ENCODE measurements around the gene KRTAP10-11. TPM values are rescaled to one million over a fixed set of nuclear protein-coding genes. Genes with fewer than 3 reads are reported as not detected.

The KRTAP10-11 gene
- total RNA-seq, 1 experiment from 2014 or later, result not detected

GRCh38 chr21:44639331-44639655 lies 6.9 kb upstream of the KRTAP10-11 start:
- DNase-seq (ENCODE audit: low spot score) (no peak), ATAC-seq (no peak)
- Mint-ChIP-seq H3K27ac (no peak overlapping the region), H3K9me3 (peaks cover 35% of the 10 kb centered on the region), H3K4me3 (no peak overlapping the region), H3K27me3 (ENCODE audit: low read depth) (peaks cover 4% of the 10 kb centered on the region; the same call in 1 of the 2 replicates), H3K36me3 (peaks cover 16% of the 10 kb centered on the region), H3K4me1 (peaks cover 6% of the 10 kb centered on the region)
- TF ChIP-seq KAT7 (CRISPR knock-in tag; IDR thresholded peaks at IDR 0.05; ENCODE audit: borderline replicate concordance), result no peak
- TF ChIP-seq, protein P1, sequence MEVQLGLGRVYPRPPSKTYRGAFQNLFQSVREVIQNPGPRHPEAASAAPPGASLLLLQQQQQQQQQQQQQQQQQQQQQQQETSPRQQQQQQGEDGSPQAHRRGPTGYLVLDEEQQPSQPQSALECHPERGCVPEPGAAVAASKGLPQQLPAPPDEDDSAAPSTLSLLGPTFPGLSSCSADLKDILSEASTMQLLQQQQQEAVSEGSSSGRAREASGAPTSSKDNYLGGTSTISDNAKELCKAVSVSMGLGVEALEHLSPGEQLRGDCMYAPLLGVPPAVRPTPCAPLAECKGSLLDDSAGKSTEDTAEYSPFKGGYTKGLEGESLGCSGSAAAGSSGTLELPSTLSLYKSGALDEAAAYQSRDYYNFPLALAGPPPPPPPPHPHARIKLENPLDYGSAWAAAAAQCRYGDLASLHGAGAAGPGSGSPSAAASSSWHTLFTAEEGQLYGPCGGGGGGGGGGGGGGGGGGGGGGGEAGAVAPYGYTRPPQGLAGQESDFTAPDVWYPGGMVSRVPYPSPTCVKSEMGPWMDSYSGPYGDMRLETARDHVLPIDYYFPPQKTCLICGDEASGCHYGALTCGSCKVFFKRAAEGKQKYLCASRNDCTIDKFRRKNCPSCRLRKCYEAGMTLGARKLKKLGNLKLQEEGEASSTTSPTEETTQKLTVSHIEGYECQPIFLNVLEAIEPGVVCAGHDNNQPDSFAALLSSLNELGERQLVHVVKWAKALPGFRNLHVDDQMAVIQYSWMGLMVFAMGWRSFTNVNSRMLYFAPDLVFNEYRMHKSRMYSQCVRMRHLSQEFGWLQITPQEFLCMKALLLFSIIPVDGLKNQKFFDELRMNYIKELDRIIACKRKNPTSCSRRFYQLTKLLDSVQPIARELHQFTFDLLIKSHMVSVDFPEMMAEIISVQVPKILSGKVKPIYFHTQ (CRISPR knock-in tag; IDR thresholded peaks at IDR 0.05), result no peak
- TF ChIP-seq ZNF416 (CRISPR knock-in tag; IDR thresholded peaks at IDR 0.05), result no peak
- TF ChIP-seq ATF1 (CRISPR knock-in tag; IDR thresholded peaks at IDR 0.05), result no peak
- TF ChIP-seq CREB1 (CRISPR knock-in tag; IDR thresholded peaks at IDR 0.05), result no peak
- no peak for TF ChIP-seq HMGA2 (CRISPR knock-in tag; IDR thresholded peaks at IDR 0.05)
- no peak for TF ChIP-seq ZBTB21 (CRISPR knock-in tag; IDR thresholded peaks at IDR 0.05; ENCODE audit: borderline replicate concordance)
- no peak for TF ChIP-seq ZSCAN18 (CRISPR knock-in tag; IDR thresholded peaks at IDR 0.05)
- no peak for TF ChIP-seq SMAD3 (CRISPR knock-in tag; IDR thresholded peaks at IDR 0.05; ENCODE audit: borderline replicate concordance)
- ChIA-PET POLR2A (no interaction called here), CTCF (no interaction called here)

DNA sequence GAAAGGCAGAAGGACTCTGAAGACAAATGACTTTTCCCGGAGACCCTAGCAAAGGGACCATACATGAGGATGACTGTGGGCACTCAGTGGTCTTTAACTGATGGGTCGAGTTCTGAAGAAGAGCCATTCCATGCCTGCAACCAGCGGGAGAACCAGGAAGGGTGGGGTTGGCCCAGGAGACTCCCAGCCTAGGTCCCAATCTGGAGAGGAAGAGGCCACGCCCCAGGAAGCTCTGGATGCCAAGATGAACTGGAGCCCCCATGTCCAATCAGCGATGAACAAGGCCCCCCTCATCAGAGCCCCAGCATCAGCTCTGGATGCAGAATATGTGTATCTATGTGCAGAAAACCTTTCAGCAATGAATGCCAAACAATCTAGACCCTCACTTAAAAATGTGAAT lies 5.5 kb upstream of the KRTAP10-11 start:
- POLR2A ChIA-PET, result no interaction called here
- no peak overlapping the region for H3K27ac Mint-ChIP-seq
- H3K27me3 Mint-ChIP-seq (ENCODE audit: low read depth), result peaks cover 8% of the 10 kb centered on the region; the same call in 1 of the 2 replicates
- CTCF ChIA-PET, result no interaction called here
- peaks cover 6% of the 10 kb centered on the region for H3K4me1 Mint-ChIP-seq
- peaks cover 25% of the 10 kb centered on the region for H3K36me3 Mint-ChIP-seq
- TF ChIP-seq ARID4B (CRISPR knock-in tag; IDR thresholded peaks at IDR 0.05; ENCODE audit: borderline replicate concordance) (no peak), GRHL2 (CRISPR knock-in tag; IDR thresholded peaks at IDR 0.05; ENCODE audit: insufficient replicate concordance, severe bottlenecking) (no peak), ZNF317 (CRISPR knock-in tag; IDR thresholded peaks at IDR 0.05; ENCODE audit: borderline replicate concordance, low read depth) (no peak), FOXJ3 (CRISPR knock-in tag; IDR thresholded peaks at IDR 0.05; ENCODE audit: borderline replicate concordance) (no peak), TP53 (CRISPR knock-in tag; IDR thresholded peaks at IDR 0.05) (no peak), ZNF396 (CRISPR knock-in tag; IDR thresholded peaks at IDR 0.05; ENCODE audit: borderline replicate concordance) (no peak), NFYB (CRISPR knock-in tag; conservative IDR thresholded peaks at IDR 0.05; ENCODE audit: low read depth) (no peak), ATF2 (CRISPR knock-in tag; IDR thresholded peaks at IDR 0.05; ENCODE audit: borderline replicate concordance, low read depth) (no peak), NR1H2 (CRISPR knock-in tag; IDR thresholded peaks at IDR 0.05) (no peak), JUN (CRISPR knock-in tag; IDR thresholded peaks at IDR 0.05) (no peak), OVOL2 (CRISPR knock-in tag; IDR thresholded peaks at IDR 0.05; ENCODE audit: borderline replicate concordance) (no peak), ZNF121 (CRISPR knock-in tag; IDR thresholded peaks at IDR 0.05) (no peak), EMX1 (CRISPR knock-in tag; IDR thresholded peaks at IDR 0.05) (no peak)
- TF ChIP-seq, protein P2, sequence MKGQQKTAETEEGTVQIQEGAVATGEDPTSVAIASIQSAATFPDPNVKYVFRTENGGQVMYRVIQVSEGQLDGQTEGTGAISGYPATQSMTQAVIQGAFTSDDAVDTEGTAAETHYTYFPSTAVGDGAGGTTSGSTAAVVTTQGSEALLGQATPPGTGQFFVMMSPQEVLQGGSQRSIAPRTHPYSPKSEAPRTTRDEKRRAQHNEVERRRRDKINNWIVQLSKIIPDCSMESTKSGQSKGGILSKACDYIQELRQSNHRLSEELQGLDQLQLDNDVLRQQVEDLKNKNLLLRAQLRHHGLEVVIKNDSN (CRISPR knock-in tag; IDR thresholded peaks at IDR 0.05), result no peak
- ATAC-seq, result no peak
- peaks cover 40% of the 10 kb centered on the region for H3K9me3 Mint-ChIP-seq
- DNase-seq (ENCODE audit: low spot score), result no peak
- no peak overlapping the region for H3K4me3 Mint-ChIP-seq
